AG04449 (cell line): Measurements from ENCODE around the gene DMBX1.

ENCODE experiments used
- CTCF ChIA-PET: fragments of 350-600 bp; formaldehyde crosslinking; extraction: SDS; loops from one replicate; lab custom pipeline; 2021; ENCODE audit warnings: antibody characterized with exemption; lab: Yijun Ruan, JAX
- POLR2A ChIA-PET: fragments of 400-600, 350-600 bp; formaldehyde crosslinking; extraction: SDS; loops from one replicate; lab custom pipeline; 2020; ENCODE audit warnings: antibody characterized with exemption, inconsistent platforms; lab: Yijun Ruan, JAX
- DNase-seq: peaks from one replicate; pipeline ENCODE4 v3.0.0-alpha.2; 2010; ENCODE audit warnings: low read depth, low spot score
- H3K4me3 ChIP-seq: 2 replicates; pipeline ENCODE4 v1.5.1; 2011; ENCODE audit warnings: low read depth, mild to moderate bottlenecking, control low read depth, low read length
- TF ChIP-seq, protein P1 (sequence below): IDR thresholded peaks from one replicate; pipeline ENCODE4 v1.5.1; 2011; ENCODE audit warnings: mild to moderate bottlenecking, moderate library complexity, low read length, control low read depth, inconsistent platforms; ENCODE audit not compliant: insufficient read depth; ENCODE audit errors: missing control alignments

Gene DMBX1

DNA sequence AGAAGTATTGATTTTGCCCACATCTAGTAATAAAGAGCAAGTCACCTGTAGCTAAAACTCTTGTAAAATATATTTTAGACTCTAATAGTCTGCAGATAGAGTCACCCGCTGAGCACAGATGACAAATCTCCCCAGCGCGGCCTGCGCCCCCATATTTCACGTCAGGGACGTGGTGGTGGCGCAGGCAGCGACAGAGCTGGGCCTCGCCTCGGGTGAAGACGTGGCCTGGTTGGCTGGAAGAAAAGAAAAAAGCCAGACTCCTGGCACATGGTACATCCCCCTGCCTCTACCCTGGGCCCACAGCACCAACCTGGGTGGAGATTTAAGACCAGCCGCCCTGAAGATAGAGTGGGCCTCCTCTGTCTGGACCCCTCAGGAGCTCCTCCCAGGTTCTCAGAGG is 6.0 kb upstream of the DMBX1 start:
- ChIA-PET POLR2A (no interaction called here), CTCF (interaction anchor here (1.5 to 17.0 kb wide), 4 partner anchors 11 to 50 kb away, joined by 5 to 398 read pairs (median 30); a partner anchor contains a TSS)
- no peak for DNase-seq
- no peak overlapping the region for H3K4me3 ChIP-seq
- TF ChIP-seq, protein P1, sequence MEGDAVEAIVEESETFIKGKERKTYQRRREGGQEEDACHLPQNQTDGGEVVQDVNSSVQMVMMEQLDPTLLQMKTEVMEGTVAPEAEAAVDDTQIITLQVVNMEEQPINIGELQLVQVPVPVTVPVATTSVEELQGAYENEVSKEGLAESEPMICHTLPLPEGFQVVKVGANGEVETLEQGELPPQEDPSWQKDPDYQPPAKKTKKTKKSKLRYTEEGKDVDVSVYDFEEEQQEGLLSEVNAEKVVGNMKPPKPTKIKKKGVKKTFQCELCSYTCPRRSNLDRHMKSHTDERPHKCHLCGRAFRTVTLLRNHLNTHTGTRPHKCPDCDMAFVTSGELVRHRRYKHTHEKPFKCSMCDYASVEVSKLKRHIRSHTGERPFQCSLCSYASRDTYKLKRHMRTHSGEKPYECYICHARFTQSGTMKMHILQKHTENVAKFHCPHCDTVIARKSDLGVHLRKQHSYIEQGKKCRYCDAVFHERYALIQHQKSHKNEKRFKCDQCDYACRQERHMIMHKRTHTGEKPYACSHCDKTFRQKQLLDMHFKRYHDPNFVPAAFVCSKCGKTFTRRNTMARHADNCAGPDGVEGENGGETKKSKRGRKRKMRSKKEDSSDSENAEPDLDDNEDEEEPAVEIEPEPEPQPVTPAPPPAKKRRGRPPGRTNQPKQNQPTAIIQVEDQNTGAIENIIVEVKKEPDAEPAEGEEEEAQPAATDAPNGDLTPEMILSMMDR: no peak

DNA sequence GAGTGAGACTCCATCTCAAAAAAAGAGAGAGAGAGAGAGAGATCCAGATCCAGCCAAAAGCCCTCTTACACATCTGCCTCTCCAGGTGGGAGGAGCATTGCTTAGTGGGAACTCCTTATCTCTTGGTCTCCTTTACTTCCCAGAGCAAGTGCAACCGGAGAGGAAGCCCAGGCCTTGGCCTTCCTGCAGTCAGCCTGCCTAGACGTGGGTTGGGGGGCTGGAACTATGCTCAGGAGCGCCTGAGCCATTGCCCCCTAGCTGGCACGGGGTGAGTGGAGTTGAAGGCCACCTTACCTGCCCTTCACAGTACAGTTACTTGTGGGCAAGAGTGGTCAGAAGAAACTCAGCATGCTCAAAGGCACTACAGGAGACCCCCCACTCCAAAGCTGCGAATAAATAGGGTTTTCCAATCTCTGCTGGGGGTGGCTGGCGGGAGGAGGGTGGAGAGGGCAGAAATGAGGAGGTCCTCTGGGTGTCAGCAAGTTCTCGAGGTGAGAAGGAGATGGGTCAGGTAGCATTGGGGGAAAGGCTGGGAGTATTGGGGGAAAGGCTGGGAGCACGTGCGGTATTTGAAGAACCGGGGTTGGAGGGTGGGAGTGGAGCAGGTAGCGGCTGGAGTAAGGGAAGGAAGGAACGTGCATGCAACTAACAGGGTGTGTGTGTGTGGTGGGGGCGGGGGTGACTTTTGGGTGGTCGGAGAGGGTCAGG is 4.7 kb upstream of the DMBX1 start:
- POLR2A ChIA-PET: no interaction called here
- H3K4me3 ChIP-seq: no peak overlapping the region
- TF ChIP-seq, protein P1: no peak
- CTCF ChIA-PET: interaction anchor here (0.7 to 17.0 kb wide), 3 partner anchors 34 to 43 kb away, joined by 4 to 398 read pairs (median 4); no protein-coding TSS in a partner anchor
- DNase-seq: no peak

DNA sequence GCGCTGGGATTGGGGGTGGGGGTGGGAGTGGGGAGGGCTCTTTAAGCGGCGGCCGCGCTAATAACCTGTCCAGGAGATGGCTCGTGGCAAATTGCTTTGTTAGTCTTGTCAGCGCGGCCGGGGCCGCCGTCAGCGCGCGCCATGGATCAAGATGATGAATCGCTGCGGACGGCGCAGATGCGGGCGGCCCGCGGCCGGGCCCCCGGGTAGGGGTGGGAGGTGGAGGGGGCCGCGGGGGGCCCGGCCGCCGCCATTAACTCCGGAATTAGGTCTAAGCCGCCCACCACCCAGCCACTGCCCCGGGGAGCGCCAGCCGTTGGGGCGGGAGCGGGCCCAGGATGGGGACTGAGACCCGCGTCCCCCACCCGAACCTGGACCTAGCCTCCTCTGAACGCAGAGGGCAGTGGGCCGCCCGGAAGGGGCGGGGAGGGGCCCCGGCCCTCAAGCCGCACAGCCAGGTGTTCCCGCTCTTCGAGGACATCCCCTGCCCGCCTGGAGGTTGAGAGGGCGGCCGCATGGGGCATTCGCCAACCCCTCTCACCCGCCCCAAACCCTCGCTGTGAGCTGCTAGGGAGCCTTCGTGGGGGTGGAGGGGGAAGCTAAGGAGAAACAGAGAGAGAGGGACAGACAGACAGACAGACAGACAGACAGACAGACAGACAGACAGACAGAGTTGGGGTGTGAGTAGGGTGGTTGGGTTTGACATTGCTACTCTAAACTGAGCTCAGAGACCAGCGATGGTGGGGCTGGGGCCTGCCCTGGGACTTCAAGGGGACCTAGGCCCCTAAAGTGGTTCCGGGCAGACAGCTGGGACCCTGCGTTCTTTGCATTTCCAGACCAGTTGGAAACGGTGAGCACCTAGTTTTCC is 3.8 kb upstream of the DMBX1 start:
- TF ChIP-seq, protein P1: no peak
- ChIA-PET CTCF (interaction anchor here (1.1 to 17.0 kb wide), 4 partner anchors 9 to 42 kb away, joined by 4 to 398 read pairs (median 48); no protein-coding TSS in a partner anchor), POLR2A (no interaction called here)
- no peak overlapping the region for H3K4me3 ChIP-seq
- no peak for DNase-seq

DNA sequence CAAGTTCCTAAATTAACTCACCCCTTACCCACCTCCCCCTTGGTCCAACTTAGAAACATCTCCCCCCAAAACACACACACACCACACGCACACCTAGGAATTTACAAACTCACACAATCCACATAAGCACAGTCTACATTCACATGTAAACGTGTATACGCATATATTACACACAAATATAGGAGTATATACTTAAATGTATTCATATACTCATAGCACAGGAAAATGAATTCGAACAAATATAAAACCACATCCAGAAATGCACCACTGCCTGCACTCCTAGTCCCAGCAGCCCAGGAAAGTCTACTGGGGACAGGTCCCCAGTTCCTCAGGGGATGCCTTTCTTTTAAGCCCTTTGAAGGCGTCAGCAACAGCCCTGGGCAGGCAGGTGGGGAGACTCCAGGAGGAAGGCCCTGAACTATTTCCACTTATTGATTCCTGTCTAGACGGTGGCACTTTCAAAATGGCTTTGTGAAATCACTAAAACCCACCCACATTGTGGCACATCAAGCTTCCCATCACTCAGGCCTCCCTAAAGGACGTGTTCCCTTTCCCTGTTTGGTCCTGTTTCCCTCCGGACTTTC is 3.1 kb upstream of the DMBX1 start:
- CTCF ChIA-PET: interaction anchor here (3.8 to 4.9 kb wide), 2 partner anchors 10 to 41 kb away, joined by 32 to 63 read pairs; no protein-coding TSS in a partner anchor
- no peak for DNase-seq
- H3K4me3 ChIP-seq: no peak overlapping the region
- POLR2A ChIA-PET: no interaction called here
- TF ChIP-seq, protein P1: no peak

DNA sequence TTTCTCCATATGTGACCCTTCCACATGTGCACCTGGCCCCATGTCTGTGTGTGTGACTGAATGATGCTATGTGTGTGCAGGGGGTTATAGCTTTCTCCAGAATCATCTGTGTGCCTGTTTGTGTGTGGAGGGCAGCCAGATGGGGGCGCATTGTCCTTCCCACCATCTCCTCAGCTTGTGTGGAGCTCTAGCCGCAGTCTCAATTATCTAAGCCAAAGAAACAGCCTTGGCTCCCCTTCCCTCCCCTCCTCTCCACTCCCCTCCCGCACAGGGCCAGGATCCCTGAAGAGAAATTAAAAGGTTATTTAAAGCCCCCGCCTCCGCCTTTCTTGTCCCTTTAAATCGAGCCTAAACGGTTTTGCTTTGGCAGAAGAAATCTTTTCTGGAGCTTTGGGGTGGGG is 1.8 kb upstream of the DMBX1 start:
- POLR2A ChIA-PET: no interaction called here
- DNase-seq: no peak
- no peak overlapping the region for H3K4me3 ChIP-seq
- CTCF ChIA-PET: interaction anchor here (0.8 to 4.9 kb wide), 9 partner anchors 8 to 46 kb away, joined by 3 to 63 read pairs (median 5); no protein-coding TSS in a partner anchor
- TF ChIP-seq, protein P1: peak; percentile 38
